Stimulated activated memory B cell treated with anti-CD40 and anti-IgM and Interleukin-4, amounts not matched to agents 10 μg/mL and 1 μg/mL and 100 μg/mL, for 72 hours (primary cell): ENCODE measurements around the gene KAT7.
"Not testable (repeated sequence)": the region's sequence is repeated elsewhere in the genome, so short reads cannot be mapped to it uniquely, and the experiment has no call there.

Experiments
- ATAC-seq: fragments of 150-1000 bp; cut with Tn5 transposase; 2 replicates; pipeline ENCODE4 v1.10.0; 2021
- H3K27ac Mint-ChIP-seq: one replicate; pipeline ENCODE4 v1.8.0; 2022; ENCODE audit warnings: mild to moderate bottlenecking, mixed read lengths
- H3K27me3 Mint-ChIP-seq: one replicate; pipeline ENCODE4 v1.8.0; 2022; ENCODE audit warnings: mixed read lengths
- H3K36me3 Mint-ChIP-seq: one replicate; pipeline ENCODE4 v1.8.0; 2022; ENCODE audit warnings: mixed read lengths
- H3K4me1 Mint-ChIP-seq: one replicate; pipeline ENCODE4 v1.8.0; 2022; ENCODE audit warnings: mixed read lengths
- H3K4me3 Mint-ChIP-seq: one replicate; pipeline ENCODE4 v1.8.0; 2022; ENCODE audit warnings: mild to moderate bottlenecking, moderate library complexity, mixed read lengths
- H3K9me3 Mint-ChIP-seq: one replicate; pipeline ENCODE4 v1.8.0; 2022; ENCODE audit warnings: mixed read lengths

Gene KAT7

DNA sequence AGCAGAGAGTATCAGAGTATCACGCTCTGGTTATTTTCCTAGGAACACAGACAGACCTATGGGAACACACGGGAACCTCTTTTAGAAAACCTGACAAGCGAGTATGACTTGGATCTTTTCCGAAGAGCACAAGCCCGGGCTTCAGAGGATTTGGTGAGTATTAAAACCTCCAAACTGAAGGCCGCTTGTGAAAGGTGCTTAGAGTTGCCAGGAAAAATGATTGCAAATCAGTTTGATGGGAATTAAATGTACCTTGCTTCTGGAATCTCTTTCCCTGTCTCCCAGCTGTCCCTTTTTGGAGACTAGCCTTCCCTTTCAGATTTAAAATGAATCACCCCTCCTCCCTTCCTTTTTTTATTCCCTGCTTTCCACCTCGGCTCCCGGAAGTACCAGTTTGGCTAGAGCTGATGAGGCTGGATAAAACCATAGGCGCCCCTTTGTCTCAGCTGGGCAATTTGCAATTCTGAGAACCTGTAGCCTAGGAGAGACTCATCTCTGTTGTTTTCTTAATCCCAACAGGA, 27.3 kb downstream of the KAT7 start:
- H3K4me3 Mint-ChIP-seq, result no peak overlapping the region
- no peaks in the 10 kb centered on the region for H3K9me3 Mint-ChIP-seq
- no peak for ATAC-seq
- H3K4me1 Mint-ChIP-seq, result no peaks in the 10 kb centered on the region
- no peaks in the 10 kb centered on the region for H3K27me3 Mint-ChIP-seq
- H3K36me3 Mint-ChIP-seq, result peaks cover 50% of the 10 kb centered on the region
- H3K27ac Mint-ChIP-seq, result no peak overlapping the region

DNA sequence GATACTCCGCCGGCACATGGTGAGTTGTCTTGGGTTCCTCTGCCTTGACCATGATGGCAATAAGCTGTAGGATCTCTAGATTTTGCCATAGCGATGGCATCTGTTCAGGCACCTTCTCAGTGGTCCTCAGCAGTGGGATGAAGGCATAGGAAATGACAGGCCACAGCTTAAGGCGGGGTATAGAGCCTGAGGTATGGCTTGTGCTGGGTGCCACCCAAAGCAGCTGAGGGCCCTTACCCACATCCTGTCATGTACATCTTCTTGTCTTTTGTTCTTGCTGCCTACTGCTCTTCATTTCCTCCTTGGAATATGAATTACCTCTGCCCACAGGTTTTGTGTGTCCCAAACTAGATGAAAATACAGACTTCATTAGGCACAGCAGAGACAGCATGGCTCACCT, 29.5 kb downstream of the KAT7 start:
- no peaks in the 10 kb centered on the region for H3K4me1 Mint-ChIP-seq
- no peak overlapping the region for H3K4me3 Mint-ChIP-seq
- H3K27me3 Mint-ChIP-seq, result no peaks in the 10 kb centered on the region
- H3K36me3 Mint-ChIP-seq, result peaks cover 58% of the 10 kb centered on the region
- no peaks in the 10 kb centered on the region for H3K9me3 Mint-ChIP-seq
- ATAC-seq, result no peak
- H3K27ac Mint-ChIP-seq, result no peak overlapping the region

DNA sequence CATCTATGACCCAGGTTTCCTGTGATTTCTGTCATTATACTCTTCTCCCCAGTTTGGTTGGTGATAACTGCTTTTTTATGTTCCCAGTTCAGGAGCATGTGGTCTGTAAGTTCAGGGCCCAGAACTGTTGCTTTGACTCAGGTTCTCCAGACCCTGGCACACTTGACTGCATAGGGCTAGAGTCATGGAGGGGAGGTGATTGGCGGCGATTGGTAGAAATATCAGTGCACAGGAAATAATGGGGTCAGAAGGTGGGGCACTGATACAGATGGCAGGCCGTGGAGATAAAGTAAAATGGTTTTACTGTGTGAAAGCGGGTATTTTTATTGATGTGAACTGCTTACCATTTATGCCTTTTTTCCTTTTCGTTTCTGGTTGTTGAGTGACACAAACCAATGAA, 30.7 kb downstream of the KAT7 start:
- Mint-ChIP-seq H3K36me3 (peaks cover 56% of the 10 kb centered on the region), H3K4me1 (no peaks in the 10 kb centered on the region), H3K9me3 (no peaks in the 10 kb centered on the region), H3K4me3 (no peak overlapping the region), H3K27me3 (no peaks in the 10 kb centered on the region), H3K27ac (no peak overlapping the region)
- ATAC-seq, result no peak

DNA sequence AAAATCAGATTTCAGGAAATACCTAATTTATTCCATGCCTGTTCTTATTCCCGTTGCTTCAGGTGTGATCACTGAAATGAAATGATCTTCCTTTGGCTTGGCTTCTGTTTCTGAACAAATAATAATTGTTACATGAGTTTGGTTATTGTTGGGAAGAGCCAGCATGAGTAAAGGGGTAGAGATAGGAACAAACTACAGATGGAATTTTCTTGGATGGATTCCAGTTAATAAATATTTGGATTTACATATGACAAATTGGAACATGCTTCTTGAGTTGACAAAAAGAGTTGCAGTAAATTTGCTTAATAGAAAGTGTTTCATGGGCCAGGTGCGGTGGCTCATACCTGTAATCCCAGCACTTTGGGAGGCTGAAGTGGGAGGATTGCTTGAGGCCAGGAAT, 31.2 kb downstream of the KAT7 start:
- no peak for ATAC-seq
- no peaks in the 10 kb centered on the region for H3K9me3 Mint-ChIP-seq
- peaks cover 57% of the 10 kb centered on the region for H3K36me3 Mint-ChIP-seq
- no peak overlapping the region for H3K4me3 Mint-ChIP-seq
- H3K4me1 Mint-ChIP-seq, result no peaks in the 10 kb centered on the region
- no peak overlapping the region for H3K27ac Mint-ChIP-seq
- H3K27me3 Mint-ChIP-seq, result no peaks in the 10 kb centered on the region

DNA sequence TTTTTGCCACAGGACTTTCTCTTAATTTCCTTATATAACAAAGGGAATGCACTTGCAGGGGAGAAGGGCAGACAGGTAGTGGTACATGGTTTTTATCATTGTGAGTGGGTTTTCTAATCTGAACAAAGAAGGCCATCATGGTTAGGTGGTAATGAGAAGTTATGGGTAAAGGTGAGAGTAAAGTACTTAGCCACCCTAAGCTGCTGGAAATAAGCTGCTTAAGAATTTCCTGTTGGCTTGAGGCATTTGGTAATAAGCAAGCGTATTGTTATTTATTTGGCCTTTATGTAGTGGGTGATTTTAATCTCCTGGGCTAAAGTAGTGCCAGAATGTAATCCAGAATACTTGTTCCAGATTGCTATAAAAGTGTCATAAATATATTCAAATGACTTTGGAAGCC, 32.3 kb downstream of the KAT7 start:
- H3K27me3 Mint-ChIP-seq, result no peaks in the 10 kb centered on the region
- no peaks in the 10 kb centered on the region for H3K9me3 Mint-ChIP-seq
- no peaks in the 10 kb centered on the region for H3K4me1 Mint-ChIP-seq
- no peak for ATAC-seq
- H3K4me3 Mint-ChIP-seq, result no peak overlapping the region
- no peak overlapping the region for H3K27ac Mint-ChIP-seq
- H3K36me3 Mint-ChIP-seq, result peaks cover 64% of the 10 kb centered on the region

DNA sequence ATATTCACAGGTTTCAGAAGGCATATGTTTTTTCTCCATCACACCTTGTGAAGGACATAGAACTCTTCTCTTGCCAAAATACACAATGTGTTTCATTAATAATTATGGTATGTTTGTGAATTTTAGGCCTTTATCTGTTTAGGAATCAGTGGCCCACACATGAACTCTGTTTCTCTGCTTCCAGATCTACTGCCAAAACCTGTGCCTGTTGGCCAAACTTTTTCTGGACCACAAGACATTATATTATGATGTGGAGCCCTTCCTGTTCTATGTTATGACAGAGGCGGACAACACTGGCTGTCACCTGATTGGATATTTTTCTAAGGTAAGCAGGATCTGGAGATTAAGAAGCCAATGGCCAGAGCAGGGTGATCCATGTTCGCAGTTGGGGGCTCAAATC, 33.0 kb downstream of the KAT7 start:
- Mint-ChIP-seq H3K27ac (no peak overlapping the region), H3K27me3 (no peaks in the 10 kb centered on the region), H3K9me3 (no peaks in the 10 kb centered on the region), H3K4me3 (no peak overlapping the region), H3K36me3 (peaks cover 69% of the 10 kb centered on the region), H3K4me1 (no peaks in the 10 kb centered on the region)
- no peak for ATAC-seq

DNA sequence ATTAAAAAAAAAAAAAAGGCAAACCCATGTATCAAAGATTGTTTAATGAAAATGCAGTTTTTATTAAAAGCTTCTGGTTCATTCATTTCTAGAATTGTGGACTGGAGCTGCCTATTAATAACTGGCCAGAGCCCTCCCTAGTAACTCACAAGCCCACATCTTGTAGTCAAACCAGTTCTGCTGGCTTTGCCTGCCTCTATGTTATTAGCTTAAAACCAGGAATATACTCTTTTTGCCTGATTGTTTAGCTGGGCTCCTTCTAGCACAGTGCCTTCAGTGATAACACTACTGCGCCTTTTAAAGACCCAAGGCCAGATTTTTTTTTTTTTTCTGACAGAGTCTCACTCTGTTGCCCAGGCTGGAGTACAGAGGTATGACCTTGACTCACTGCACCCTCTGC, 33.4 kb downstream of the KAT7 start:
- H3K4me1 Mint-ChIP-seq, result no peaks in the 10 kb centered on the region
- H3K36me3 Mint-ChIP-seq, result peaks cover 65% of the 10 kb centered on the region
- no peak overlapping the region for H3K27ac Mint-ChIP-seq
- H3K4me3 Mint-ChIP-seq, result no peak overlapping the region
- H3K27me3 Mint-ChIP-seq, result no peaks in the 10 kb centered on the region
- ATAC-seq, result no peak
- H3K9me3 Mint-ChIP-seq, result no peaks in the 10 kb centered on the region

DNA sequence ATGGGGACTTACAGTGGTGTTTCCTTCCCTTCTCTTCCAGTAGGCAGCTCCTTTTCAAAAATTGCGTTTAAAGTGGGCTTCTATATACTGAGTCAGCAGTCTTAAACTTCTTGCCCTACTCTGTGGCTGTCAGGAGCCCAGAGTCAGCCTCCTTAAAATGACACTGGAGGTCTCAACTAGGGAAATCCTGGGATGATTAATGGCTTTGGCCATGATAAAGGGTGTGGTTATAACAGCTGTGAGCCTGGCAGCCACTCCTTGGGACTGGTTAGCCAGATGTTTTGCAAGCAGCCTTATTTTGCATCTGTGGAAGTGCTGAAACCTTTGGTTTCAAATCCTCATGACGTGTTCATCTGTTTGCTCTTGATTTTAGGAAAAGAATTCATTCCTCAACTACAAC, 34.3 kb downstream of the KAT7 start:
- H3K9me3 Mint-ChIP-seq, result no peaks in the 10 kb centered on the region
- no peak for ATAC-seq
- no peaks in the 10 kb centered on the region for H3K27me3 Mint-ChIP-seq
- H3K4me1 Mint-ChIP-seq, result no peaks in the 10 kb centered on the region
- no peak overlapping the region for H3K4me3 Mint-ChIP-seq
- H3K27ac Mint-ChIP-seq, result no peak overlapping the region
- H3K36me3 Mint-ChIP-seq, result peaks cover 63% of the 10 kb centered on the region

DNA sequence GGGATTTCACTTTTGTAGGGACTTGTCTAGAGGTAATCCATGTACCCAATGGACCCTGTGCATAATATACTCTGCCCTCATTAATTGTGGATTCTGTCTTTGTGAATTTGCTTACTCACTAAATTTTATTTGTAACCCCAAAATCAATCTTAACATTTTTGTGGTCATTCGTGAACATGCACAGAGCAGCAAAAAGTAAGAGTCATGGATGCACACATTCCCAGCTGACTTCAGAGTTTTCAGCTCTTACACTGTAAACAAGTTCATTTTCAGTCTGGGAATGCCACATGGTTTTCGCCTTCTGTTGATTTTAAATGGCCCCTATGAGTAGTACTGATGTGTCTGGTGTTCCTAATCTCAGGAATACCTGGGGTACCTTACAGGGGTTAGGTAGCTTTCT, 35.1 kb downstream of the KAT7 start:
- Mint-ChIP-seq H3K4me1 (no peaks in the 10 kb centered on the region), H3K36me3 (peaks cover 63% of the 10 kb centered on the region), H3K27ac (no peak overlapping the region), H3K9me3 (no peaks in the 10 kb centered on the region), H3K27me3 (no peaks in the 10 kb centered on the region), H3K4me3 (no peak overlapping the region)
- ATAC-seq, result no peak

DNA sequence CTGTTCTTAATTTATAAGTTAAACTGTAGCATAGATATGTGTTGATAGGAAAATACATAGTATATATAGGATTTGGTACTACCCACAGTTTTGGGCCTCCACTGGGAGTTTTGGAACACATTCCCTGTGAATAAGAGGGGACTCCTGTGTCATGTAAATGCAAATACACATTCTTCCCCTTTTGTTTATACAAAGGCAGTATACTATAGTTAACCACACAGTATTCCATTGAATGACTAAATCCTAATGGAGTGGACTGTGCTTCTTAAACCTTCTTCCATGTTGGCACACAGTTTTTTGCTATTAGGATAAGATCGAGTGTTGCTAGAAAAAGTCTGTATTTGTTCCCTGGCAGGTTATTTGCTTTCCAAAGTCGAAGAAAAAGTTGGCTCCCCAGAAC, 37.2 kb downstream of the KAT7 start:
- H3K4me3 Mint-ChIP-seq, result no peak overlapping the region
- no peak overlapping the region for H3K27ac Mint-ChIP-seq
- H3K36me3 Mint-ChIP-seq, result peaks cover 66% of the 10 kb centered on the region
- ATAC-seq, result no peak
- H3K9me3 Mint-ChIP-seq, result no peaks in the 10 kb centered on the region
- no peaks in the 10 kb centered on the region for H3K4me1 Mint-ChIP-seq
- H3K27me3 Mint-ChIP-seq, result no peaks in the 10 kb centered on the region

DNA sequence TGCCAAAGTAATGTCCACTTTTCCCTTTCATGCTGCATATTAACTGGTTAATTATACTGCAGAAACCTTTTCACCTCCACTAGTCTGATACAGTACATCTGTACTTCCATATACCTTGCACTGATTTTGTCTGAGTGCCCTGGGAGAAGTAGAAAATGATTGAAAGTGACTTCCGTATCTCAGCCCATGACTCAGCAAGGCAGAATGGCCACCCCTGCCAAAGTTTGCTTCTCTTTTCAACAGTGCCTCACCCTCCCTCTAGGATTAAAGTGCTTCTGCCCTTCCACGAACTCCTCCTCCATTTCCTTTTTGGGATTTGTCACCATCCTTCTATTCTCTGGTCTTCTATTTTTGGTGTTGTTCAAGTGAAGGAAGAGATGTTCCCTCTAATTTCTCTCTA, 39.8 kb downstream of the KAT7 start:
- not testable (repeated sequence) for H3K9me3 Mint-ChIP-seq, ATAC-seq, H3K4me1 Mint-ChIP-seq, H3K4me3 Mint-ChIP-seq, H3K27ac Mint-ChIP-seq, H3K27me3 Mint-ChIP-seq
- peaks cover 71% of the 10 kb centered on the region for H3K36me3 Mint-ChIP-seq

DNA sequence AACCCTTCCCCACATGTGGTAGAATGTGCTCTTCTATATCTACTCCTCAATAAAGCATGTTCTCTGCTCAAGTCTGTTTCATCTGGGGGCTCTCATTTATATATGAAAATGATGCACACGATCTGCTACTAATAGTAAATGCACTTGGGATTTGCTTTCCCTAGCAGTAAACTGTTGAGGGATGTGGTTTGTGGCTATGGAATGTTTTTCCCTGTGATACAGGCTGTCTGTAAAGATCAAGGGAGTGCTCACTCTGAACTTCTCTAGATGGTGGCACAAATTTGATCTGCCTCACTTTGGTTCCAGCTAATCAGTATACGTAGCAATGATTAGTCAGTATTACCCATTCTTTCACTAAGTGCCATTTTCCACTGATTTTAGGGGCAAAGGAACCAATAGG, 40.5 kb downstream of the KAT7 start:
- no peak overlapping the region for H3K4me3 Mint-ChIP-seq
- H3K27ac Mint-ChIP-seq, result no peak overlapping the region
- no peaks in the 10 kb centered on the region for H3K27me3 Mint-ChIP-seq
- no peaks in the 10 kb centered on the region for H3K9me3 Mint-ChIP-seq
- H3K4me1 Mint-ChIP-seq, result no peaks in the 10 kb centered on the region
- no peak for ATAC-seq
- peaks cover 72% of the 10 kb centered on the region for H3K36me3 Mint-ChIP-seq

DNA sequence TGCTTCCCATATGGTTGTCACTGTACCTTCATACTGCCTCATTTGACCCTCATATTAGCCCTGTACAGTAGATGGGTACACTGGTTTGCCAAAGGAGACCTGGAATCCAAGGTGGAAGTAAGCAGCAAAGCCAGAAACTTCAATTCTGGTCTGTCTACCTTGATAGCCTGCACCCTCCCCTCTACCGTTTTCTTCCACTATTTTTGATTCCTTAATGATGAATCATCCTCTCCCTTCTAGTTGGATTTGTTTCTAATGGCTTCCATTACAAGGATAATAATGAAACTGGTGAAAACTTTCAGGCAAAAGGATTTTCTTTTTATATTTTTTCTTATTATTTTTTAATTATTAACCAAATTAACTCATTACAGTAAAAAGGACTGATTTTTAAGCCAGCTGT, 42.1 kb downstream of the KAT7 start:
- Mint-ChIP-seq H3K36me3 (peaks cover 73% of the 10 kb centered on the region), H3K4me1 (peaks cover 5% of the 10 kb centered on the region), H3K27ac (no peak overlapping the region), H3K27me3 (no peaks in the 10 kb centered on the region), H3K9me3 (no peaks in the 10 kb centered on the region), H3K4me3 (no peak overlapping the region)
- ATAC-seq, result no peak

DNA sequence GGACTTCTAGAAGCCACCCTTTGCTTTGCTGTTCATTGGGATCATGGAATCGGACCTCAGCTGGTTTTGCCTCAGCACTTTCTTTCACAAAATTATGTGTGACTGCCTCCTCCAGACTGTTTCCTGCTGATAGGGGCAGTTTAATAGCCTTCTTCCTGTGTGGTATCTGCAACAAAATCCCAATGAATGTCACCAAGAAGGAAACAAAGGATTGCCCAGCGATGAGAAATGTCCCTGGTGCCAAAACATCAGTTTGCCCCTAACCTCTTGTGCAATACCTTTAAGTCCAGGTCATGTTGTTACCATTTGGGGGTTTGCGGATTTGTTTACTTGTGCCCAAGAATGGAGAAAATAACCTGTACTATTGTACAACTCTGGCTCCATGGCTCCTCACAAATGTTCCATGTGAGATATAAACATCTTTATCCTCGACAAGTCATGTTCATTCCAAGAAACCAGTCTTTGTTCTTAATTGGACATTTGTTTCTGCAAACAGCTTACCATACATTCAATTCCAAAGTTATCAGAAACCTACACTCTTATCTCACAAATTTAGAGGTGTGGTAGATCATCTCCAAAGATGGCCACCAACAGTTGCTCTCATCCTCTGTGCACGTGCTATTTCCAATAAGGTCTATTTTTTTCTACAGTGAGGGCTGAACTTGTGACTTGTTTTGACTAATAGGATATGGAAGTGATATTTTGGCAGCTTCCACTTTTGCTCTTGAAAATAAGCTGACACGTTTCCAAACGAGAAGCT, 44.5 kb downstream of the KAT7 start:
- Mint-ChIP-seq H3K36me3 (peaks cover 68% of the 10 kb centered on the region), H3K9me3 (no peaks in the 10 kb centered on the region), H3K27me3 (no peaks in the 10 kb centered on the region), H3K4me3 (no peak overlapping the region), H3K27ac (no peak overlapping the region), H3K4me1 (peaks cover 11% of the 10 kb centered on the region)
- ATAC-seq, result no peak

DNA sequence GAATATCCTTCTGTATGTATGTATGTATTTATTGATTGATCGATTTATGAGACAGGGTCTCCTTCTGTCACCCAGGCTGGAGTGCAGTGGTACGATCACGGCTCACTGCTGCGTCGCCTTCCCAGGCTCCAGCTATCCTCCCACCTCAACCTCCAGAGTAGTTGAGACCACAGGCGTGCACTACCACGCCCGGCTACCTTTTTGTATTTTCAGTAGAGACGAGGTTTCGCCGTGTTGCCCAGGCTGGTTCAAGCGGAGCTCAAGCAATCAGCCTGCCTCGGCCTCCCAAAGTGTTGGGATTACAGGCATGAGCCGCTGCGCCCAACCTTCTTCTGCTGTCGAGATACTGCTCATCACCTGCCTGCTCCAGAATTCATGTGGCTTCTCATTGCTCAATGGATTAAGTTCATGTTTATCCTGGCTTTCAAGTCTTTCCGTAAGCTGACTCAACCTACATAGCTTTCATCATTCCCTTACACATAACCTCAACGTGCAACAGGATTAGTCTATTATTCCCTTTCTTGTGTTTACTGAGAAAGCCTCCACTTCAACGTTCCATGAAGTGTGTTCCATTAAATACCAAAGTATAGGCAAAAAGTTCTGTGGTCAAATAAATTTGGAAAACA, 45.8 kb downstream of the KAT7 start:
- H3K36me3 Mint-ChIP-seq, result peaks cover 61% of the 10 kb centered on the region
- H3K9me3 Mint-ChIP-seq, result no peaks in the 10 kb centered on the region
- H3K27me3 Mint-ChIP-seq, result no peaks in the 10 kb centered on the region
- H3K27ac Mint-ChIP-seq, result no peak overlapping the region
- no peak for ATAC-seq
- no peak overlapping the region for H3K4me3 Mint-ChIP-seq
- peaks cover 11% of the 10 kb centered on the region for H3K4me1 Mint-ChIP-seq

DNA sequence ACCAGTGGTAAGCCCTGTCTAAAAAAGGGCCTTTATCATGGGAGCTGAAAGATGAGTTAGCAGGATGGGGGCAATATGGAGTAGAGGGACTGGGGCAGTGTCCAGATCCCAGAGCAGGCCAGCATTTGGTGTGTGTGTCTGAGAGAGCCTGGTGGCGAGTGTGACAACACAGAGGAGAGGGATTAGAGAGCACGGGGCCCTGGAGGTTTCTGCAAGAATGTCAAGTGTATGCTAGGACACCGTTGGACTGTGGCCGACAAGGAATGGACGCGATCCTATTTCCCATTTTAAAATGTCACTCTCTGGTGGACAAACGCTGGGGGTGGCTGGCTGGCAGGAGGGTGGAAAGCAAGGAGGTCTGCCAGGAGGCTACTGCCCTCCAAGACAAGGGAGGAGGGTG, 47.0 kb downstream of the KAT7 start:
- H3K27ac Mint-ChIP-seq, result no peak overlapping the region
- H3K27me3 Mint-ChIP-seq, result no peaks in the 10 kb centered on the region
- peaks cover 53% of the 10 kb centered on the region for H3K36me3 Mint-ChIP-seq
- no peaks in the 10 kb centered on the region for H3K9me3 Mint-ChIP-seq
- no peak overlapping the region for H3K4me3 Mint-ChIP-seq
- ATAC-seq, result no peak
- H3K4me1 Mint-ChIP-seq, result peaks cover 11% of the 10 kb centered on the region
